Nephron progenitor cell (in vitro differentiated cells): ENCODE data around the gene OVOL2.

Experiments
- DNase-seq: peaks from one replicate; pipeline ENCODE4 v3.0.0; 2021
- H3K27ac Mint-ChIP-seq: 2 replicates; pipeline ENCODE4 v1.8.0; 2021; ENCODE audit warnings: mild to moderate bottlenecking, moderate library complexity, mixed read lengths
- H3K27me3 Mint-ChIP-seq: 2 replicates; pipeline ENCODE4 v1.8.0; 2021; ENCODE audit warnings: mild to moderate bottlenecking, low read depth, mixed read lengths; ENCODE audit not compliant: poor library complexity
- H3K36me3 Mint-ChIP-seq: 2 replicates; pipeline ENCODE4 v1.8.0; 2021; ENCODE audit warnings: low read depth, mixed read lengths
- H3K4me1 Mint-ChIP-seq: 2 replicates; pipeline ENCODE4 v1.8.0; 2021; ENCODE audit warnings: mixed read lengths
- H3K4me3 Mint-ChIP-seq: 2 replicates; pipeline ENCODE4 v1.8.0; 2021; ENCODE audit warnings: mild to moderate bottlenecking, moderate library complexity, mixed read lengths
- H3K9me3 Mint-ChIP-seq: 2 replicates; pipeline ENCODE4 v1.8.0; 2021; ENCODE audit warnings: mild to moderate bottlenecking, moderate library complexity, mixed read lengths
- TF ChIP-seq, protein P1 (sequence below): fragments of 200-600 bp; sonication (generic); IDR thresholded peaks from 2 replicates; pipeline ENCODE4 v1.5.0; 2021; ENCODE audit warnings: antibody characterized with exemption

The OVOL2 gene

DNA sequence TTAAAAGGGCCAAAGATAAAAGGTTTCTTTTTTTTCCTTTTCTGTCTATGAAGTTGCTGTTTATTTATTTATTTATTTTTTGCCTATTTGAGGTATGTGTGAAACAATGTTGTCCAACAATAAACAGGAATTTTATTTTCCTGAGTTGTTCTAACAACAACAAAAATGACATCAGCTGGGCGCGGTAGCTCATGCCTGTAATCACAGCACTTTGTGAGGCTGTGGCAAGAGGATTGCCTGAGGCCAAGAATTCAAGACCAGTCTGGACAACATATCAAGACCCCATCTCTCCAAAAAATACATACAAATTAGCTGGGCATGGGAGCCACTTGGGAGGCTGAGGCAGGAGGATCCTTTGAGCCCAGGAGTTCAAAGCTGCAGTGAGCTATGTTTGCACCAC is 44.8 kb downstream of the OVOL2 start:
- H3K27ac Mint-ChIP-seq: no peak overlapping the region
- peaks cover 9% of the 10 kb centered on the region for H3K36me3 Mint-ChIP-seq
- peaks cover 13% of the 10 kb centered on the region for H3K9me3 Mint-ChIP-seq
- H3K27me3 Mint-ChIP-seq: peaks cover 9% of the 10 kb centered on the region
- TF ChIP-seq, protein P1, sequence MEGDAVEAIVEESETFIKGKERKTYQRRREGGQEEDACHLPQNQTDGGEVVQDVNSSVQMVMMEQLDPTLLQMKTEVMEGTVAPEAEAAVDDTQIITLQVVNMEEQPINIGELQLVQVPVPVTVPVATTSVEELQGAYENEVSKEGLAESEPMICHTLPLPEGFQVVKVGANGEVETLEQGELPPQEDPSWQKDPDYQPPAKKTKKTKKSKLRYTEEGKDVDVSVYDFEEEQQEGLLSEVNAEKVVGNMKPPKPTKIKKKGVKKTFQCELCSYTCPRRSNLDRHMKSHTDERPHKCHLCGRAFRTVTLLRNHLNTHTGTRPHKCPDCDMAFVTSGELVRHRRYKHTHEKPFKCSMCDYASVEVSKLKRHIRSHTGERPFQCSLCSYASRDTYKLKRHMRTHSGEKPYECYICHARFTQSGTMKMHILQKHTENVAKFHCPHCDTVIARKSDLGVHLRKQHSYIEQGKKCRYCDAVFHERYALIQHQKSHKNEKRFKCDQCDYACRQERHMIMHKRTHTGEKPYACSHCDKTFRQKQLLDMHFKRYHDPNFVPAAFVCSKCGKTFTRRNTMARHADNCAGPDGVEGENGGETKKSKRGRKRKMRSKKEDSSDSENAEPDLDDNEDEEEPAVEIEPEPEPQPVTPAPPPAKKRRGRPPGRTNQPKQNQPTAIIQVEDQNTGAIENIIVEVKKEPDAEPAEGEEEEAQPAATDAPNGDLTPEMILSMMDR: no peak
- peaks cover 17% of the 10 kb centered on the region for H3K4me1 Mint-ChIP-seq
- H3K4me3 Mint-ChIP-seq: no peak overlapping the region
- DNase-seq: no peak

DNA sequence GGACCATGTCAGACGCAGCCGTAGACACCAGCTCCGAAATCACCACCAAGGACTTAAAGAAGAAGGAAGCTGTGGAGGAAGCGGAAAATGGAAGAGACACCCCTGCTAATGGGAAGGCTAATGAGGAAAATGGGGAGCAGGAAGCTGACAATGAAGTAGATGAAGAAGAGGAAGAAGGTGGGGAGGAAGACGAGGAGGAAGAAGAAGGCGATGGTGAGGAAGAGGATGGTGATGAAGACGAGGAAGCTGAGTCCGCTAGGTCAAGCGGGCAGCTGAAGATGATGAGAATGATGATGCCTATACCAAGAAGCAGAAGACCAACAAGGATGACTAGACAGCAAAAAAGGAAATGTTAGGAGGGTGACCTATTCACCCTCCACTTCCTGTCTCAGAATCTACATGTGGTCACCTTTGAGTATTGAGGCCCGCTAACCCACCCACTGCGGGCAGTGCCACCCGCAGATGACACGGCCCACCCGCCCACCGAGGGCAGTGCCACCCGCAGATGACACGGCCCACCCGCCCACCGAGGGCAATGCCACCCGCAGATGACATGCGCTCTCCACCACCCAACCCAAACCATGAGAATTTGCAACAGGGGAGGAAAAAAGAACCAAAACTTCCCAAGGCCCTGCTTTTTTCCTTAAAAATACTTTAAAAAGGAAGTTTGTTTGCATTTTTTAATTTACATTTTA is 45.6 kb downstream of the OVOL2 start:
- H3K27me3 Mint-ChIP-seq: peaks cover 9% of the 10 kb centered on the region
- H3K4me3 Mint-ChIP-seq: no peak overlapping the region
- H3K4me1 Mint-ChIP-seq: peaks cover 24% of the 10 kb centered on the region
- H3K9me3 Mint-ChIP-seq: peaks cover 13% of the 10 kb centered on the region
- TF ChIP-seq, protein P1: no peak
- peak overlapping the region; percentile 89 for H3K27ac Mint-ChIP-seq
- peaks cover 9% of the 10 kb centered on the region for H3K36me3 Mint-ChIP-seq
- no peak for DNase-seq

DNA sequence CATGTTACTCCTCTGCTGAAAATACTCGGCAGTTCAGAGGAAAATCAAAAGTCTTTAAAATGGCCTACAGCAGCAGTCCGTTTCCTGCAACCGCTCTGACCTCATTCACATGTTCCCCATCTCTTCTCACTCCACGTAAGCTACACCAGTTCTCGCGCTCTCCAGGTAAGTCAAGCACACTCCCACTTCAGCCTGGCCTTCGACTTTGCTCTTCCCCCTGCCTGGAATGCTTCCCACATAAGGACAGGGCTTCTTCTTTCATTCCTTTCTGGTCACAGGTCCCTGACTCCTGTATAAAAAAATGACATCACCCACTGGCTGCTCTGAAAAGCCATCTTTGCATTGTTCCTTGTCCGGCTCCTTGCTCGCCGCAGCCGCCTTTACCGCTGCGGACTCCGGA is 46.2 kb downstream of the OVOL2 start:
- peaks cover 9% of the 10 kb centered on the region for H3K36me3 Mint-ChIP-seq
- peaks cover 24% of the 10 kb centered on the region for H3K4me1 Mint-ChIP-seq
- H3K4me3 Mint-ChIP-seq: no peak overlapping the region
- no peak for DNase-seq
- TF ChIP-seq, protein P1: no peak
- H3K9me3 Mint-ChIP-seq: peaks cover 13% of the 10 kb centered on the region
- peak overlapping the region; percentile 89 for H3K27ac Mint-ChIP-seq
- H3K27me3 Mint-ChIP-seq: peaks cover 9% of the 10 kb centered on the region

DNA sequence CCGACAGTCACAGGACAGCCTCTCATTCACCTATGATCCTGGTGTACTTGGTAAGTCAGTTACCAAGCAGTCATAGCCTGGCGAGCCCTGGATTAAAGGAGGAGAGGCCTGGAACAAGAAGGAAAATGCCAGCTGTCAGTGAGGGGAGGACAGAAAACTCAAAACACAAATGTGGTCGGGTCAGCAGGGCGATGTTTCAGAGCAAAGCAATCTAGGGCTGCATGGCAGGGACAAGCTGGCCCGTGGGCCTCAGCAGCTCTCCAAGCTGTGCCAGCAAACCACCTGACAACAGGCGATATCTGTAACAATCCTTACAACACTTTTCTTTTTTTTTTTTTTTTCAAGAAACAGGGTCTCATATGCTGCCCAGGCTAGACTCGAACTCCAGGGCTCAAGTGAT is 48.6 kb downstream of the OVOL2 start:
- Mint-ChIP-seq H3K9me3 (peaks cover 13% of the 10 kb centered on the region), H3K27ac (peak overlapping the region; percentile 59), H3K36me3 (peaks cover 9% of the 10 kb centered on the region), H3K4me1 (peaks cover 46% of the 10 kb centered on the region), H3K27me3 (peaks cover 9% of the 10 kb centered on the region), H3K4me3 (no peak overlapping the region)
- TF ChIP-seq, protein P1: no peak
- no peak for DNase-seq

DNA sequence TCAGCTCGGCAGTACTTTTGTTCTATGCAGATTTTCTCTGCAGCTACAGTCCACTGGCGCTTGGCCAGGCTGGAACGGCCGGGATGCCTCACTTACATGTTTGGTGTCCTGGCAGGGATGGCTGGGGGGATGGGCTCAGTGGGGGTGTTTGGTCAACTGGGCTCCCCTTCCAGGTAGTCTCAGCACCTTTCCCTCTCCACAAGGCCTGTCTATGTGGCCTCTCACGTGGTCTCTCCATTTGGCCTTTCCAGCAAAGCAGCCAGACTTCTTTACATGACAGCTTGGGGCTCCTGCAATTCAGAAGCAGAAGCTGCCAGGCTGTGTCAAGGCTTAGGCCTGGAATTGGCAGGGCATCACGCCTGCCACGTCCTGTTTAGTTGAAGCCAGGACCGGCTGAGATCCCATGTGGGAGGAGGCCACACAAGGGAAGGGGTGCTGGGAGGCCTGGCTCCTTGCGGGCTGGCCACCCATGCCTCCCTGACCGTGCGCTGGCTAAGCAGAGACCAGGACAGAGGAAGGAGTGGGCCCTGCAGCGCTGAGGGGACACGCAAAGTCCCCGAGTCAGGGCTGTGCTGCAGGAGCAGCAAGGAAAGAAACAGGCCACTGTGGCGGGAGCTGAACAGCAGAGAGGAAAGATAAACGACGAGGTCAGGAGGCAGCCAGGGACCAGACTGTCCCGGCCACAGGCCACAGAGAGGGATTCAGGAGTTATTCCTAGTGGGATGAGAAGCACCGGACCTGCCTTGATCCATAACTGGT is 50.0 kb downstream of the OVOL2 start:
- Mint-ChIP-seq H3K9me3 (peaks cover 13% of the 10 kb centered on the region), H3K36me3 (peaks cover 9% of the 10 kb centered on the region), H3K27me3 (no peaks in the 10 kb centered on the region), H3K4me1 (peaks cover 52% of the 10 kb centered on the region), H3K27ac (peak overlapping the region; percentile 87), H3K4me3 (no peak overlapping the region)
- no peak for DNase-seq
- TF ChIP-seq, protein P1: no peak
